SK-N-SH treated with all-trans-retinoic acid at 6 μM for 48 hours (cell line): ENCODE results near the gene MXRA8.

ENCODE experiments used
- ARNTL ChIP-seq: fragments of 450-650 bp; formaldehyde crosslinking; IDR thresholded peaks from 2 replicates; pipeline ENCODE4 v1.5.0; 2020; ENCODE audit warnings: low read depth, mild to moderate bottlenecking, moderate library complexity, borderline replicate concordance
- POU6F1 ChIP-seq: fragments of 250-450 bp; sonication (Bioruptor Pico); IDR thresholded peaks from 2 replicates; pipeline ENCODE4 v1.8.0; 2021; ENCODE audit warnings: low read depth, mild to moderate bottlenecking, moderate library complexity, borderline replicate concordance
- TSHZ2 ChIP-seq: fragments of 250-450 bp; sonication (Bioruptor Pico); IDR thresholded peaks from 2 replicates; pipeline ENCODE4 v1.5.0; 2020; ENCODE audit warnings: mild to moderate bottlenecking, moderate library complexity
- ZFP3 ChIP-seq: fragments of 250-450 bp; sonication (Bioruptor Pico); IDR thresholded peaks from 2 replicates; pipeline ENCODE4 v1.5.0; 2020; ENCODE audit warnings: mild to moderate bottlenecking, moderate library complexity
- ZNF70 ChIP-seq: fragments of 450-650 bp; formaldehyde crosslinking; IDR thresholded peaks from 2 replicates; pipeline ENCODE4 v1.5.0; 2020; ENCODE audit warnings: mild to moderate bottlenecking, moderate library complexity

GRCh38 chr1:1334835-1335234 lies 23.5 kb downstream of the MXRA8 start:
- TF ChIP-seq ARNTL (CRISPR knock-in tag) (no peak), TSHZ2 (CRISPR knock-in tag) (no peak), POU6F1 (CRISPR knock-in tag) (no peak), ZNF70 (no peak), ZFP3 (CRISPR knock-in tag) (no peak)
